ENCODE data around the gene PTPRM.

DNA sequence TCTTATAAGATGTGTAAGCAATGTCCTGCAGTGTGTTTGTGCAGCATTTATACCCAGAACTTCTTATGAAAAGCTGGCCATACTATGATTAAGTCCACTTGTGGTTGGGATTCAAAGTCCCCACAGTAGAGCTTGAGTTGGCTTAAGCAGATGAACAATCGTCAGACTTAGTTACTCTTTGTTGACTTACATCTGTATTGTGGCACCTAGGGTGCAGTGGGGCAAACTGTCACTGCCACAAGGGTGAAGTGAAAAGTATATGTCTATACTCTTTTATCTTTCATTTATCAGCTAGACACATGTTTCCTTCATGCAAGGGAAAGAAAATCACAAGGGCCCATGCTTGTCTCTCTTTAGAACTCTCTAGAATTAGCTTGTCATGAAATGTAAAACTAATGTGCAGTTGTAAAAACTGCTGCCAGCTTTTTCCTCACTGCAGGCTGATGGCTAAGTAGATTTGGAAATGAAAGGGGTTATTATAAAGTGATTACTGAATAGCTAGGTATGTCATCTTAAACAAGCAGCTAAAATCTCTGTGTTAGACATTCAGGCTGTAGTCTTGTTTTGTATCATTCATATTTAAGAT is 474.5 kb downstream of the PTPRM start:
- TF ChIP-seq CTCF (IDR thresholded peaks at IDR 0.05) (no peak), TCF7L2 (IDR thresholded peaks at IDR 0.05; ENCODE audit: low read depth, low read length) (no peak), POLR2AphosphoS5 (IDR thresholded peaks at IDR 0.05; ENCODE audit: low read depth, low read length) (no peak)
- TF ChIP-seq, protein P1, sequence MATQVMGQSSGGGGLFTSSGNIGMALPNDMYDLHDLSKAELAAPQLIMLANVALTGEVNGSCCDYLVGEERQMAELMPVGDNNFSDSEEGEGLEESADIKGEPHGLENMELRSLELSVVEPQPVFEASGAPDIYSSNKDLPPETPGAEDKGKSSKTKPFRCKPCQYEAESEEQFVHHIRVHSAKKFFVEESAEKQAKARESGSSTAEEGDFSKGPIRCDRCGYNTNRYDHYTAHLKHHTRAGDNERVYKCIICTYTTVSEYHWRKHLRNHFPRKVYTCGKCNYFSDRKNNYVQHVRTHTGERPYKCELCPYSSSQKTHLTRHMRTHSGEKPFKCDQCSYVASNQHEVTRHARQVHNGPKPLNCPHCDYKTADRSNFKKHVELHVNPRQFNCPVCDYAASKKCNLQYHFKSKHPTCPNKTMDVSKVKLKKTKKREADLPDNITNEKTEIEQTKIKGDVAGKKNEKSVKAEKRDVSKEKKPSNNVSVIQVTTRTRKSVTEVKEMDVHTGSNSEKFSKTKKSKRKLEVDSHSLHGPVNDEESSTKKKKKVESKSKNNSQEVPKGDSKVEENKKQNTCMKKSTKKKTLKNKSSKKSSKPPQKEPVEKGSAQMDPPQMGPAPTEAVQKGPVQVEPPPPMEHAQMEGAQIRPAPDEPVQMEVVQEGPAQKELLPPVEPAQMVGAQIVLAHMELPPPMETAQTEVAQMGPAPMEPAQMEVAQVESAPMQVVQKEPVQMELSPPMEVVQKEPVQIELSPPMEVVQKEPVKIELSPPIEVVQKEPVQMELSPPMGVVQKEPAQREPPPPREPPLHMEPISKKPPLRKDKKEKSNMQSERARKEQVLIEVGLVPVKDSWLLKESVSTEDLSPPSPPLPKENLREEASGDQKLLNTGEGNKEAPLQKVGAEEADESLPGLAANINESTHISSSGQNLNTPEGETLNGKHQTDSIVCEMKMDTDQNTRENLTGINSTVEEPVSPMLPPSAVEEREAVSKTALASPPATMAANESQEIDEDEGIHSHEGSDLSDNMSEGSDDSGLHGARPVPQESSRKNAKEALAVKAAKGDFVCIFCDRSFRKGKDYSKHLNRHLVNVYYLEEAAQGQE (IDR thresholded peaks at IDR 0.05; ENCODE audit: insufficient read depth in 1 of 2, low read depth in 2 of 2, low read length in 1 of 2): no peak

All from Panc1 (cell line).